GM19043 (cell line): Measurements from ENCODE around the gene MCTP1.

Experiments used
- ATAC-seq: cut with Tn5 transposase; IDR thresholded peaks from one replicate; pipeline ENCODE4 v1.9.1; 2021; ENCODE audit warnings: low read depth; ENCODE audit not compliant: unreplicated experiment

The MCTP1 gene

DNA sequence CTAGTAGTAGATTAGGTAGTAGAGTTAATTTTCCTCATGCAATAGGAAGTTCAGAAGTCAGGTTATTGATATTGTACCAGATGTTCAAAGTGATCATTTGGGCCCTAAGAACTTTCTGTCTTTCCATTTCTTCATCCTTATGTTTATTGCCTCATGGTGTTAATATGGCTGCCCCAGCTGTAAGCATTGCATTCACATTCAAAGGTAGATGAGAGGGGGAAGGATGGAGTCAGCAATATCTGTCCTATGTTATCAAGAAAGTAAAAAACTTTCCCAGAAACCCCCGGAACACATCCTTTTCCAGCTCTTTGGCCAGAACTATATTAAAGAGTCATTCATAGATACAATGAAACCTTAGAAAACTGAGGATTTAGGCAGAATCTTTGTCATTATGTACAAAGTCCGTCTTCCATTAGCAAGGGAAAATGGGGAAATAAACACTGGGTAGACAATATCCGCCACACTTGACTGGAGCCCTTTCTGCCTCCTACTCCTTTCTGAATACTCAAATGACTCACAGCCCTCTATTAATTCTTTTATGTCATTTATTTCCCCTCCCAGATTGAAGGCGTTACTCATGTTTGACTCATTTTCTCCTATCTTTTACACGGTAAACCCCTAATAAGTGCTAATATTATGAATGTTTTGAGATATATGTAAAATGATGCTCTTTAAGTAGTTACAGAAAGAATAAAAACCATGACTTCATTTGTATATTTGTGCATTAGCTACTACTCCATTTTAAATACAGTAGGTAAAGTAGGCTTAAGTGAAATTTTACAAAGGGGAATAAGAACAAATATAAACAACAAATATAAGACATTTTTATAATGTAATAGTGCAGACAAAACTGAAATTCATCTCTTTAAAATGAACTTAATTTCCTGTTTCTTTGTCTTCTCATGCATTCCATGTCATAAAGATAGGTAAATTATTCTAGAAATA lies 538.8 kb downstream of the MCTP1 start:
- ATAC-seq: peak; percentile 69

DNA sequence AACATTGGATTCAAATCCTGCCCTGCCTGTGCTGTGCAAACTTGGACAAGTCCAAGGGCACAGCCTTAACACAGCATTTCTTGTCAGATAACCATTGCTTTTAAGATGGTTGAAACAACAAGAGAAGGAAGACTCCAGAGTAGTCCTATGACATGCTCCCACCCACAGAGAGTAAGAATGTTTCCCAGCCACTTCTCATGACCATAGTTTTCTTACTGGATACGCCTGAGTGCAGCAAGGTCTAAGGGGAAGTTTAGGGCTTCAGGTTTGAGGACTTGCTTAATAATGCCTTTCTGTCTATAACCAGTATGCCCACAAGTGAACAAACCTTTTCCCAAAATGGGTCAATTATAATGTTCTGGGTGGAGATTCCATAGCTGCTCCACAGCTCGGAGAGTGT lies 540.0 kb downstream of the MCTP1 start:
- ATAC-seq: no peak

DNA sequence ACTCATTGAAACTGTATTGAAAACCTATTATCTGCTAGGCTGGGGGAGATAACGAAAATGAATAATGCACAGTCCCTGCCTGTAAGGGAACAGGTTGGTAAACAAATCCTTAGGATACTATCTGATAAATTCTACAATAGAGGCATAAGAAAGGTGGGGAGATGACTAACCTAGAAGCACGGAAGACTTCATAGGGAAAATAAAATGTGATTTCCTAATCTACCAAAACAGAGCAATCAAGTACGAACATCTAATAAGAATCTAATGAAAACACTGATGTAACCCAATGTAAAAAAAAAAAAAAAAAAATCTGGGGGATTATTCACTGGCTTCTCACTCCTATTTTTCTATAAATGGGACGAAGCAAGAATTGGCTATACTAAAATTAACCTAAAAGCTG lies 542.0 kb downstream of the MCTP1 start:
- no peak for ATAC-seq

DNA sequence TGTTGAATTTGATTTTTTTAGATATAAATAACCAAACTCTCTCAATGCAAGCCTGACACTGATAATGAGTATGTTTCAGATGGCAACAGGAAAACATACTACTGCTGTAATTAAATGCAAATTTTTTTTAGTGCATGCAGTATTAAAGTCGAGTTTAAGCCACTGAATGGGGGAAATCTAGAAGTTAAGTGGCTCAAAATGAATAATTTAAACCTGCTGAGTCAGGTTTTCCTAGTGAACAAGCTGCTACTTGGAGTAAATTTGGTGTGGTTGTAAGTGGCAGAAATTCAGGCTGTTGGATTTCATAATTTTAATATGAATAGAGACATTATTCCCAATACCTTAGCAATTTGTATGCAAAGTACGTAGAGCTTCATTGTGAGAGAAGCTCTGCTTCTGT lies 544.6 kb downstream of the MCTP1 start:
- ATAC-seq: no peak

DNA sequence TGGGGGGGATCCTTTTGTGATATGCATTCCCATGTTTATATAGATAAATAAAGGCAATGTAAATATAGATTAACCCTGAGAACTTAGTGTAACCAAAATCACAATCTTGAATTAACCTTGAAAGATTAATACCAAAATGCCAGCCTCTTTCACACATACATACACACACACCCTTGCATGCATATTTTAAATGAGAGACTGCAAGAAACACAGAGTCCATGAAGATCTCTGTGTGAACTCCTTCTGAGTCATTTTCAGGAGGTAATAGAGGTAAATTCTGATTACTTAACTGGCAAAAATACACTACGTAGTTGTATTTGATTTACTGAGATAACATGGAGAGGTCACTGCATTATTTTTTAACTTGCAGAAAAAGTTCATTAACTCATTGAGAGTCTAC lies 548.4 kb downstream of the MCTP1 start:
- ATAC-seq: no peak

DNA sequence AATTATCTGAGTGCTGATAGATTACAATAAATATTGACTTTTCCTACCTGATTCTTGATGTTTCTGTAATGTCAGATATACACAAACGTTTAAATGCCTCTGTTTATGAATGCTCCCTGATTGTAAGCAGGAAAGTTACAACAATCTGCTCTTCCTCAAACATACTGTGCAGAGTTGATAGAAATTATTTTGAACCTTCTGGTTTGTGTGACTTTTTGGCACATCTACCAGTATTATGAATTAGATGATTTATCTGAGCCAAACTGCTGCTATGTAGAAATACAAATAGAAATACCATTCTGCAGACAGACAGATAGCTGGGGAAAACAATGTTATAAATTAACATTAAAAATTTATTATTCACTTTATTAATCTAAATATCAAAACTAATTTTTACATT lies 553.4 kb downstream of the MCTP1 start:
- no peak for ATAC-seq

DNA sequence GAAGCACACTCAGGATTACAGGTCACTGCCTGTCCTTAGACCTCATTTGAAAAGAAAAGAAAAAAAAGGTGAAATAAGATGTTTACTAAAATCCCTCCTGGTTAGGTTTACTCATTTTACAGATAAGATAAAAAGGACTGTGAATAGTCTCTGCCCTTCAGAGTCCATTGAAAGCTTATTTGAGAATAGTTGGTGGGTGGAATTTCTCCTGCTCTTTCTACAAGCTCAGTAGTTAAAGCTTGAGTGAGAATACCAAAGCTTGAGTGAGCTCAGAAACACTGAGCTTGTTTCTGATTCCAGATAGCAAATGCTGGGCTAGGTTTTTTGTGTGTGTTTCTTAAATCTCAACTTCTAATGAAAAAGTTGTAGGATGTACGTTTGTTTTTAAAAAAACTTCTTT lies 559.8 kb downstream of the MCTP1 start:
- ATAC-seq: no peak

DNA sequence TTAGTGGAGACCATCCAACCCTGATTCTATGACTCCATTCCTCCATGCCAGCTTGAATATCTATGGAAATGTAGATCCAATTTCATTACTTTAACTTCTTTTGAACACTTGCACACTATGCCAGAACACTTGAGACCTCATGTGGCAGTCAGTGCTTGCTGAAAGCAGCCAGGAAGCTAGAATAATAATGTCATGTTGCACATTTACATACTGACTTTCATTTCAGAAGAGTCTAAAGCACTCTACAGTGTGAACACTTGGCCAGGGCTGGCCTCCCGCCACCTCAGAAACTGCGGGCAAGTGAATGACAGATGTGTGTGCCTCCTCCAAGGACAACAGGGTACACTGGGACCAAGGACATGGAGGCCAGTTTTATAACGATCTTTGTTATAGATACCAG lies 569.1 kb downstream of the MCTP1 start:
- ATAC-seq: no peak

DNA sequence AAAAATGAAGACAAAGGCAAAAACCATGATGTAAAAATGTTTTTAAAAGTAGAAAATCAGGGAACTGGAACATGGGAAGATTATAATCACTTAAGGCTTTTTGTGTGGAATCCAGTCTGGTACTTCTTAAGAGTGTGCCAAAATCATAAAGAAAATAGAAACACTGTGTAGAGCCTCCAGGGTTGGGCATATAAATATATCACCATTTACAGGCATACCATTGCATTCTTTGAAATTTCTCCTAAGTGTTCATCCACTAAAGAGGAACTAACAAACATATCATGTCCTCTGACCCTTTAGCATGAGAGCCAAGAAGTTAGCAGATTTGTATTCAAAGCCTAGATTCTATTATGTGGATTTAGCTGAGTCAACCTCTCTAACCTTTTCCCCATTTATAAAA lies 573.1 kb downstream of the MCTP1 start:
- ATAC-seq: no peak

DNA sequence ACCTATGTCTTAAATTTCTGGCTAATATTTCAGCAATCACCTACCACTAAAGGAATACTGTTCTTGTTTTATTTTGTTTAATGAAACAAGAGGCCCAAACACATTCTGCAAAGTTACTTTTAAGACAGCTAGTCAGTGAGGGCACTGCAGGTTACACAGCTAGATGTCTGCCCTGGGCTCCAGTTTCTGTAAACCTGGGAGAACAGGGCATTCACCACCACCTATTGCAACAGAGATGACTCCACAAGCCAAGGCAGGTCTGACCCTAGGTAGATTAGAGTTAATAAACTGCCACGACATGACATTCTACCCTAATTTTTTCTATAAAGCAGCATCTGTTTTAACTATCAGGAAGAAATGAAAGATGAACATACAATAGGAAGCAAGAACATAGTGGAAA lies 575.6 kb downstream of the MCTP1 start:
- ATAC-seq: no peak

DNA sequence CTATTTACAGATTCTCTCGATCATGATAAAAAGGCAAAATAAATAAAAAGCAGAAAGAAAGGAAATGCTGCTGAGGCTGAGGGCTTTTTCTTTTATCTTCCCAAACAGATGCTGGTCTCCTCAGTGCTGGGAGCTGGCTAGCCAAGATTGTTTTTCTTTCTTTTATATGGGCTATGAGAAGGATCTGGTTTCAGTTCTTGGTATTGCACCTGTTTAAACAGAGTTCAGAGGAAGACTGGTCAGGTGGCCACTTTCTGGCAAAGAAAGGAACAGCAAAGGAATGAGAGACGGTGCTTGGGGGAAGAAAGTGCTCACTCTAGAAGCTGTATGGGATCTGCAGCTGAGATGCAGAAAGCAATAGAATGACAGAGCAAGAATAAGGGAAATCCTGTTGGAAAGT lies 577.5 kb downstream of the MCTP1 start:
- ATAC-seq: peak; percentile 40

DNA sequence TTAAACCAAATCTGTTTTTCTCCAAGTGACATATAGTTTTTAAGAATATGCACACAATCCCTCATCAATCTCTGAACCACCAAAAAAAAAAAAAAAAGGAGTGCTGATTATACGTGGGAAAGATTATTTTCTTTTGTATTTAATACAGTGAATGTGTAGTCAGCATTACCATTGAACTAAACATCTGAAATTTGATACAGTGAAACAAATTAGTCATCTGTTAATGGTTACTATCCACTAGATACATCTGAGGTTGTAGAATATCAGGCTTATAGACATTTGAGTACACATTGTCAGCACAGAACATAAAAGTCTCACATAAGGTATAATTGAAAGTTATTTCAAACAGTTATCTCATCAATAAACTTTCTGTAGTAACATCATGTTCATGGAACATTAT lies 579.5 kb downstream of the MCTP1 start:
- ATAC-seq: no peak

DNA sequence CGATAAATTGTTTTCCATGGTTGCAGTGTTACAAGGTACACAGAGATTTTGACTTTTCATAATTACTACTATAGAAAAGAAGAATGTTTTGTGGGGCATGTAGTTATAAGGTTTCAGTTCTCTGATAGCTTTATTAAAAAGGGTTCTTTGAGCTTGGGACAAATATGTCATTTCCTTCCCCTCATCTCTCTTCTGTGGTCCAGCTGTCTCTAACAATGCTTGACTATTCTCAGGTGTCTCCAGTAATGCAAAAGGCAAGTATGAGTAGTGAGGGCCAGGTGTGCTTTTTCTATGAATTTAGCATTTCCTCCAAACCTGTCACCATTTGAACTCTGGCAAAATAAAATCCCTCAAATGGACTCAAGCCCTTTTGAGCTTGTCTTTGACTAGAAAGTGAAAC lies 582.2 kb downstream of the MCTP1 start:
- ATAC-seq: peak; percentile 69

DNA sequence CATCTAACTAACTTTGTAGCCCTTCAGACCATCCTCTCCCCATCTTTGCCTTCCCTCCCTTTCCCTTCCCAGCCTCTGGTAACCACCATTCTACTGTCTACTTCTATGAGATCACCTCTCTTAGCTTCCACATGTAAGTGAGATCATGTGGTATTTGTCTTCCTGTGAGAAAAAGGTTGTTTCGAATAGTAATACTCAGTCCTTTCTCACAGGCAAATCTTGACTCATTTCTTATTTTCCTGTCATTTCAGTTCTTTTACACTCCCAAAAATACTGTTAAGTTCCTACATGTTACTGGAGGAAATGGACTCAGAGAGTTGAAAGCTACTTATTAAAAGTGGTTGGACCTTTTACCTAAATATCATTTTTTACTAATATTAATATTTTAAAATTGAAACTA lies 584.3 kb downstream of the MCTP1 start:
- peak; percentile 60 for ATAC-seq

DNA sequence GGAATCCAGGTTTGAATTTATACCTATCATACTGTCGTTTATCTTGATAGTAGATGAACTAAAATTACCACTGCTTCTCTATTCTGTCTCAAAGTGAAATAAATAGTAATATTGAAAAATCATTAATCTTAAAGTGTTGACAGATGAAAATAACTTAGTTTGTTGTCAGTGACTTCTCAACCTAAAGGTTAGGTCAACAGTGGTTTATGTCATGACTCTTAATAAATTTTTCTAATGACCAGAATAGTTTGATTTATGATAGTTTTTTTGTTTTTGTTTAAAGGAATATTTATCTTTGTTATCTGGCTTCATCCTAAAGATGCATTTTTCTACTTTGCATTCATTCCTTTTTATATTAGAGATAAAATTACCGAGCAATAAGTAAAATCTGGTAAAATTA lies 585.3 kb downstream of the MCTP1 start:
- no peak for ATAC-seq

DNA sequence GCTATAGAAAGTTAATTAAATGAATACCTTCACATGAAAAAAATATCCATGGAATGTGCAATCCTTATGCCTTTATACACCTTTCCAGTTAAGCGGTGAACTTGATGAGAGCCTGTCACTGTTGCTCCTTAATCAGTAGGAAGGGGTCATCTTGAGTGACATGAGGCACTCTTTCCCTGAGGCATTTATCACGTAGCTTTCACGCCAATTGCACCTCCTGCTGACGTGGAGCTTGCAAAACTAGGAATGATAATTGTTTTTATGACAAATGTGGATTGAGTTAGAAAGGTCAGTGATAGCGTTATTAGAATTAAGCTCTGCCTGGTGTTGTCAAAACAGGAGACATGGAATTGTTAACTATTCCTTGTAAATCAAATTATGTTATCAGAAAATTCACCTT lies 586.7 kb downstream of the MCTP1 start:
- no peak for ATAC-seq

DNA sequence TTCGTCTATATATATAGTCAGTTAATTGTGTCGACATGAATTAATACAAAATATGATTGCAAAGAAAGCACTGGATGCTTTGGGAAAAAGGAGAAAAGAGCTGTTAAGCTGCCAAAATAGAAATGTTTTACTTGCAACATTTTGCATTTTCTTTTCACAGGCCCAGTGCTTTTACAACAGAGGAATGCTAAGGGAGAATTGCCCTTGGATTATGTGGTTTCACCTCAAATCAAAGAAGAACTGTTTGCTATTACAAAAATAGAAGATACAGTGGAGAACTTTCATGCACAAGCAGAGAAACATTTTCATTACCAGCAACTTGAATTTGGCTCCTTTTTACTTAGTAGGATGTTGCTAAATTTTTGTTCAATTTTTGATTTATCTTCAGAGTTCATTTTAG lies 590.2 kb downstream of the MCTP1 start:
- ATAC-seq: no peak

DNA sequence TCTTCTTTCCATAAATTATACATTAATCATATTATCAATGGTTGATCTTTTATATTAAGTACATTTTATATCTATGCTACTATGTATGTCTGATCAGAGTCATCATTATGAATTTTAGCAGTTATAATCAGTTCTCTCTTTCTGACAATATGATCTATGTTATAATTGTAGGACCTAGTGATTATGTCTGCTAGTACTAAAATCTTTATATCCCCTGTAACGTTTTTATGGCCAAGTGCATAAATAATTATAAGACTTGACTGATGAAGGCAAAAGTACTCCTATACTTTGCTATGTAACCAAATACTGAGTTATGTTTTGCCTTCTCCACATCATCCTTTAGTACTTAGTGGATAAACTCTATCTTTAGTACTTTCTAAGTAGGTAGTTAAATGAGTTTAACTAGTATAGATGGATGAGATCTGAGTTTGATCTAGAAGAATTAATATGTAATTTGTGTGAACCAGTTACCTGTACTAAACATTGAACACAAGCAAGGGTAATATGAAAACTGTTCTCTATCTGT lies 591.0 kb downstream of the MCTP1 start:
- no peak for ATAC-seq

DNA sequence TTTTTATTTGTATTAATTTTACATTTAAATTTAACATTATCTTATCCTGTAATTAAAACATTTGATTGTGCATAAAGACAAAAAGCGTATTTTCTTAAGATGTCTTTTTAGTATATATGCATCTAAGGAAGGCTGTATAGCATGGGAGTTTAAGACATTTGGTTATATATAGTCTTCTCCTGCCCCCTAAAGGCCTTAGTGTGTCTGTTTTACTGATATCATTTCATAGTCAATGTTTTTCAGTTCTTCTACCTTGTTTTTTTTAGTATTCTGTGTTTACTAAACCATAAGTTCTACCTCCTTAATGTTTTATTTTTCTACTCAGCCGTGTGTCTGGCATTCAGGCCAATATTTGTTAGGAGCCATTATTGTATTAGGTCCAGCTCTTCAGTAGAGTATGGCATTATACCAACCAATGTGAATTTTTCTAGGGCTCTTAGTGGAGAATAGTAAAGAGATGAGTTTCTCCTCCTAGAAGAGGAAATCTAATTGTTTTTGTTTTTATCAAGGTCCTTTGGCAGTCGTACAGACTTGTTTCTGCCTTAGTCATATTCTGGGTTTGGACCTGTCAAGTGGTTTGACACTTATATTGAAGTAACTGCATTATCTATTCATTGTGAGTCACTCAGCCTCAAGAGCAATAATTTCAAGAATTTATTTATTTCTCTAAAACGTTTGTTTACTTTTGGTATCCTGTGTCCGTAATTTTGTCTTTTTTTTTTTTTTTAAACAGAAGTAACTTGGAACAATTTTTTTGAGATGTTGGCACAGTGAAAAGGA lies 591.7 kb downstream of the MCTP1 start:
- ATAC-seq: peak; percentile 64

DNA sequence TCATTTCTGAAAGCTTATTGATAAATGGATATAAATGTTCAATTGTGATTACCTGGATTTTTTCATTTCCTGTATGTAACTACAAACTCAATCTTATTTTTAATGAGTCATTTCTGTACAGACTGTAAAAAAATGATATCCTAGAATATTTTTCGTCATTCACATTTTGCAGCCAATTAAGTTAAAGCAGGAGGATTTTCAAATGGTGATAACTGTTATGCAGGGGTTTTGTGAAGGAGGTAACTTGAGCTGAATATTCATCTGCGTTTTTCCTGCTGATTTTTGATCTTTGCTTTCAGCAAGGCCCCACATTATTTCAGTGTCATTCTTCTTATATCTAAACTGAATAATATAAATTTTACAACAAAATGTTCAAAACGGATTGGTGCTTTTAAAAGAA lies 592.3 kb downstream of the MCTP1 start:
- ATAC-seq: no peak

DNA sequence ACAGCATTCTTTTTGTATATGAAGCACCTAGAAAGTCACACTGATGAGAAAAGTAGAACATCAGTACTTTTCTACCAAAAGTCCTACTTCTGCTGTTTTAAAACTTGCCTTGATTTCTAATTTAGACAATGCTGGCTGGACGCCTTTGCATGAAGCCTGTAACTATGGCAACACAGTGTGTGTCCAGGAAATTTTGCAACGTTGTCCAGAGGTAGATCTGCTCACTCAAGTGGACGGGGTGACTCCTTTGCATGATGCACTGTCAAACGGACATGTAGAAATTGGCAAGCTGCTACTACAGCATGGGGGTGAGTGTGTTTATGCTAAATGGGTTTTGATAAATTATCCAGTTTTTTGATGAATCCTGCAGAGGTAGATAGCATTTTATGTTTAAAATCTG lies 592.9 kb downstream of the MCTP1 start:
- no peak for ATAC-seq

DNA sequence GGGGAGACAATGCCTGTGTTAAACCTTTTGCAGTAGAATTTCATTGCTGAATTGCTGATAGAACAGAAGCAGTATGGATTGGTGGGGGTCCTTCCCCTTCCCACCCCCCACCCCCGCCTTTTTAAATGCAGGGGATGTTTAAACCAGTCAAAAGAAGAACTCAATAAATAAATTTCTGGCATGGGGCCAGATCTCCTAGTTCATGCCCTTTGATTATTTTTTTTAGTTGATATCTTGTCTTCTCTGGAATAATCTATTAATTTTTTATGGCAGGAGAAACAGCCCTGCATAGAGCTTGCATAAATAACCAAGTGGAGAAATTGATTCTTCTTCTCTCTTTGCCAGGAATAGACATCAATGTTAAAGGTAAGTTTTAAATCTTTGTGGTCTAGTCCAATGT lies 593.6 kb downstream of the MCTP1 start:
- no peak for ATAC-seq
